IMR-90 (cell line): ENCODE results near the gene ACTRT3. TPM values are rescaled to one million over a fixed set of nuclear protein-coding genes. Genes with fewer than 3 reads are reported as not detected.

Experiments
- ATAC-seq: fragments of 200-7000 bp; cut with Tn5 transposase; 2 replicates; pipeline ENCODE4 v1.9.1; 2020; ENCODE audit warnings: low read depth, mild to moderate bottlenecking, moderate library complexity
- BruUV-seq: library from RNA; stranded (reverse); fragments of 400-500 nt; replicated peaks from 2 replicates; lab custom pipeline; 2021; lab: Mats Ljungman, UMichigan
- CTCF ChIA-PET: fragments of 300-600 bp; formaldehyde crosslinking; extraction: SDS; loops from one replicate; lab custom pipeline; 2021; ENCODE audit warnings: antibody characterized with exemption; lab: Yijun Ruan, JAX
- POLR2A ChIA-PET: fragments of 300-600 bp; sonication (Branson Sonifier 250); formaldehyde crosslinking; loops from one replicate; lab custom pipeline; 2022; ENCODE audit warnings: antibody characterized with exemption; ENCODE audit not compliant: unreplicated experiment; lab: Charles Lee
- DNase-seq: peaks from one replicate; pipeline ENCODE4 v3.0.0; 2013
- H2AFZ ChIP-seq: replicated peaks from 2 replicates; pipeline ENCODE3; 2013; ENCODE audit warnings: low read length, mild to moderate bottlenecking; ENCODE audit not compliant: poor library complexity
- H2AK5ac ChIP-seq: 2 replicates; pipeline ENCODE4 v1.6.1; 2013; ENCODE audit warnings: low read depth, low read length, inconsistent platforms
- H2AK9ac ChIP-seq: replicated peaks from 2 replicates; pipeline ENCODE3; 2013; ENCODE audit warnings: mild to moderate bottlenecking, low read depth, low read length, moderate library complexity; ENCODE audit not compliant: poor library complexity
- H2BK120ac ChIP-seq: 2 replicates; pipeline ENCODE4 v1.6.1; 2013; ENCODE audit warnings: low read depth, low read length, inconsistent platforms
- H2BK15ac ChIP-seq: 3 replicates; pipeline ENCODE4 v1.6.1; 2013; ENCODE audit warnings: low read depth, low read length, inconsistent platforms
- H2BK20ac ChIP-seq: 2 replicates; pipeline ENCODE4 v1.6.1; 2013; ENCODE audit warnings: low read depth, mild to moderate bottlenecking, inconsistent platforms, low read length, moderate library complexity
- H2BK5ac ChIP-seq: 2 replicates; pipeline ENCODE4 v1.6.1; 2013; ENCODE audit warnings: mild to moderate bottlenecking, low read depth, low read length, inconsistent platforms; ENCODE audit not compliant: poor library complexity, severe bottlenecking
- H3K14ac ChIP-seq: replicated peaks from 2 replicates; pipeline ENCODE4 v1.6.1; 2013; ENCODE audit warnings: low read depth, low read length, inconsistent platforms
- H3K18ac ChIP-seq: 2 replicates; pipeline ENCODE4 v1.6.1; 2013; ENCODE audit warnings: low read depth, low read length, control low read depth
- H3K23ac ChIP-seq: 2 replicates; pipeline ENCODE4 v1.6.1; 2013; ENCODE audit warnings: low read depth, low read length, inconsistent platforms
- H3K27ac ChIP-seq: 2 replicates; pipeline ENCODE4 v1.5.1; 2013; ENCODE audit warnings: mild to moderate bottlenecking, control low read depth, low read length; ENCODE audit not compliant: insufficient read depth
- H3K27me3 ChIP-seq: 2 replicates; pipeline ENCODE4 v1.6.1; 2013; ENCODE audit warnings: low read length; ENCODE audit not compliant: control insufficient read depth, insufficient read depth
- H3K36me3 ChIP-seq: 2 replicates; pipeline ENCODE4 v1.6.1; 2013; ENCODE audit warnings: low read length, mixed read lengths; ENCODE audit not compliant: control insufficient read depth, insufficient read depth
- H3K4ac ChIP-seq: 2 replicates; pipeline ENCODE4 v1.6.1; 2013; ENCODE audit warnings: low read depth, low read length, inconsistent platforms
- H3K4me1 ChIP-seq: 2 replicates; pipeline ENCODE4 v1.6.1; 2013; ENCODE audit warnings: low read length, mixed read lengths; ENCODE audit not compliant: control insufficient read depth, insufficient read depth
- H3K4me2 ChIP-seq: 2 replicates; pipeline ENCODE4 v1.6.1; 2013; ENCODE audit warnings: low read depth, mild to moderate bottlenecking, control low read depth, low read length, moderate library complexity
- H3K4me3 ChIP-seq: 2 replicates; pipeline ENCODE4 v1.5.1; 2013; ENCODE audit warnings: low read depth, mild to moderate bottlenecking, control low read depth, low read length, moderate library complexity; ENCODE audit not compliant: insufficient read depth
- H3K56ac ChIP-seq: 2 replicates; pipeline ENCODE4 v1.6.1; 2013; ENCODE audit warnings: low read length, inconsistent platforms; ENCODE audit not compliant: insufficient read depth; ENCODE audit errors: extremely low read depth
- H3K79me1 ChIP-seq, 2 experiments: 2 replicates each; pipeline ENCODE4 v1.6.1; 2013; ENCODE audit warnings: low read length in 2 of 2, inconsistent platforms in 1 of 2, low read depth in 1 of 2
- H3K9ac ChIP-seq: 2 replicates; pipeline ENCODE4 v1.6.1; 2013; ENCODE audit warnings: low read depth, low read length, control low read depth
- H3K9me1 ChIP-seq: 2 replicates; pipeline ENCODE4 v1.6.1; 2013; ENCODE audit warnings: low read length, inconsistent platforms; ENCODE audit not compliant: insufficient read depth
- H3K9me3 ChIP-seq: 2 replicates; pipeline ENCODE4 v1.6.1; 2013; ENCODE audit warnings: low read length; ENCODE audit not compliant: control insufficient read depth, insufficient read depth
- H4K20me1 ChIP-seq: 2 replicates; pipeline ENCODE4 v1.6.1; 2013; ENCODE audit warnings: low read length, inconsistent platforms; ENCODE audit not compliant: insufficient read depth
- H4K5ac ChIP-seq: 2 replicates; pipeline ENCODE4 v1.6.1; 2013; ENCODE audit warnings: mild to moderate bottlenecking, low read depth, low read length, control low read depth
- H4K8ac ChIP-seq, 2 experiments: 2 replicates each; pipeline ENCODE4 v1.6.1; 2013; ENCODE audit warnings: low read depth in 2 of 2, low read length in 2 of 2, control low read depth in 1 of 2, inconsistent platforms in 1 of 2
- H4K91ac ChIP-seq: 2 replicates; pipeline ENCODE4 v1.6.1; 2013; ENCODE audit warnings: low read depth, low read length, inconsistent platforms; ENCODE audit not compliant: insufficient read depth
- ELK1 ChIP-seq: fragments of 150-350 bp; IDR thresholded peaks from 2 replicates; pipeline ENCODE4 v1.6.1; 2016; ENCODE audit warnings: low read depth, mild to moderate bottlenecking, low read length, moderate library complexity, borderline replicate concordance
- USF2 ChIP-seq: fragments of 150-350 bp; IDR thresholded peaks from 2 replicates; pipeline ENCODE4 v1.6.1; 2017; ENCODE audit warnings: mild to moderate bottlenecking, antibody characterized with exemption, low read length, low read depth
- WGBS, 2 experiments: methylation state at CpG; one replicate each; pipeline versions ENCODE4 v1.1.5 to v1.1.7; 2013; ENCODE audit warnings: missing lambda C conversion rate in 2 of 2; ENCODE audit not compliant: insufficient read length in 1 of 2; ENCODE audit errors: extremely low coverage in 2 of 2; 5-methylcytosine and 5-hydroxymethylcytosine counted together
- dilution Hi-C: fragments of 300-500 bp; cut with HindIII; formaldehyde crosslinking; loops from one replicate; pipeline ENCODE4 v1.14.3; 2018; ENCODE audit warnings: low sequenced_read_pairs; ENCODE audit not compliant: unreplicated experiment
- in situ Hi-C: fragments of 300-500 bp; cut with MboI; formaldehyde crosslinking; loops from 3 replicates; pipeline ENCODE4 v1.14.3; 2019; ENCODE audit warnings: low sequenced_read_pairs, inconsistent platforms, mixed read lengths
- intact Hi-C: fragments of 100-400 bp; cut with micrococcal nuclease; formaldehyde crosslinking; loops from 2 replicates; pipeline ENCODE4 v1.10.0; 2022
- polyA plus RNA-seq, 3 experiments: library from polyadenylated mRNA; depleted of rRNA; stranded (reverse); fragments of >200 nt; gene quantifications; 2 replicates each; pipeline ENCODE4 v1.2.3, GENCODE V29; 2012; ENCODE audit warnings: low replicate concordance in 1 of 3
- total RNA-seq: library from RNA; depleted of rRNA; stranded (reverse); fragments of >200 nt; gene quantifications from 2 replicates; pipeline ENCODE4 v1.2.3, GENCODE V29; 2012

ACTRT3 gene
- total and polyA plus RNA-seq, 2 of the 4 experiments (the other 2 are of a cell fraction) = 0.97 to 2.5 TPM

- no peak for TF ChIP-seq ELK1
- TF ChIP-seq USF2 = peak; percentile 10; the same call in 1 of the 2 replicates
- Histone ChIP-seq H2BK15ac (no peak overlapping the region; the same call in 2 of the 3 replicates), H3K4ac (no peak overlapping the region), H3K36me3 (no peaks in the 10 kb centered on the region), H3K27ac (no peak overlapping the region), H3K4me1 (peaks cover 7% of the 10 kb centered on the region; the same call in 1 of the 2 replicates), H3K23ac (no peak overlapping the region), H3K27me3 (no peaks in the 10 kb centered on the region), H2AK5ac (no peak overlapping the region), H4K20me1 (no peaks in the 10 kb centered on the region), H2BK20ac (no peak overlapping the region), H3K18ac (no peak overlapping the region; the same call in 1 of the 2 replicates), H3K79me1 (no peaks in the 10 kb centered on the region), H4K5ac (no peak overlapping the region), H4K8ac (no peak overlapping the region), H3K56ac (no peak overlapping the region), H3K9me3 (peaks cover 3% of the 10 kb centered on the region; the same call in 1 of the 2 replicates), H2AFZ (no peak overlapping the region), H3K14ac (no peak overlapping the region), H2BK120ac (0 out of 2 replicates have a peak overlapping the region, but pooled peaks have one; percentile 8), H4K91ac (no peak overlapping the region), H3K9ac (no peak overlapping the region), H2AK9ac (no peak overlapping the region), H2BK5ac (peak overlapping the region; percentile 62), H3K4me2 (no peak overlapping the region), H3K4me3 (no peak overlapping the region), H3K9me1 (no peaks in the 10 kb centered on the region)
- ChIA-PET POLR2A (no interaction called here), CTCF (no interaction called here)
- DNase-seq (peak; percentile 53), ATAC-seq (no peak)
- intact Hi-C loops = no loop called here
- in situ Hi-C loops = loop anchor here (25.0 kb wide), 1 partner anchor 1673 kb away; the partner anchor contains the start of gene GOLIM4
- WGBS, 2 experiments = no CpG with 5 or more reads among the region's 4 CpGs
- no TSS peak for BruUV-seq
- dilution Hi-C loops = no loop called here
These were observed 8.9 kb downstream of the ACTRT3 start for GRCh38 chr3:169760479-169760878.
